22Rv1 (cell line): ENCODE data around the gene NT5DC3.

ENCODE experiments used
- H3K27ac ChIP-seq: fragments of 450-650 bp; 2 replicates; pipeline ENCODE4 v1.5.1; 2017
- ZFX ChIP-seq: fragments of 450-650 bp; IDR thresholded peaks from 2 replicates; pipeline ENCODE4 v1.6.1; 2017; ENCODE audit warnings: antibody characterized with exemption, borderline replicate concordance
- TF ChIP-seq, protein P1 (sequence below): fragments of 450-650 bp; IDR thresholded peaks from 2 replicates; pipeline ENCODE4 v1.5.1; 2017; ENCODE audit warnings: mild to moderate bottlenecking

NT5DC3 gene

DNA sequence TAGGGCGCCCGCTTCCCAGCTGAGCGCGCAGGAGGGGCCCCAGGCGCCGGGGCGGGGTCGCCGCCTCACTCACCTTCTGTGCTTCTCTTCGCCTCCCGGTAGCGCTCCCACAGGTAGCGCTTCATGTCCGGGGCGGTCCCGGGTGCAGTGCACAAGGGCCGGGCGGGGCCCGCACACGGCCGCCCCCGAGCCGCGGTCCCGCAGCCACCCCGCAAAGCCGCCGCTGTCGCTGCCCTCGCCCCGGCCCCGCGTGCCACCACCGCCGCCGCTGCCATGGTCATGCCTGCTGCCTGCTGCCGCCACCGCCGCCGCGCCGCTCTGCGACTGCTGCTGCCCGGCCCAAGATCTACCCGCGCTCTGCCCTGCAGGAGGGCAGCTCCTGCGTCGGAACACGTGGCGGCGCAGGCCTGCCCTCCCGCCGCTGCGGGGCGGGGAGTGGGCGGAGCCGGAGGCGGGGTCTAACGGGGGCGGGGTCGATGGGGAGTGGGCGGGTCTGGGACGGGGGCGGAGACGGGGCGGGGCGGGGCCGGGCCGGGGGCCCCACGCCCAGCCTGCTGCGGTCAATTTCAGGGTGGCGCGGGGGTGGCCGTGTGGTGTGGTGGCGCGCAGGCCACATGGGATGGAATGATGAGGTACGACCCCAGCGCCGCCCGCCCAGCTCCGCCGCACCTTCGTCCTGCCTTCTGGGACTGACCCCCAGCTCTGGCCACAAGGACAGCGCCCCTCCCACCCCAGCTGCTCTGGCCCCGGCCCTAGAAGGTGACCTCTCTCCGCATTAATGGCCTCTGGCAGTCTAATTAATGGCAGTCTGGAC, at the start of gene NT5DC3:
Gene NT5DC3 (minus strand): TSS at position 359 of the 814 bp plus-strand sequence. CDS start 78 bp downstream, at position 281.
- peak within 1 kb of the TSS; percentile 73 for H3K27ac ChIP-seq
- TF ChIP-seq, protein P1, sequence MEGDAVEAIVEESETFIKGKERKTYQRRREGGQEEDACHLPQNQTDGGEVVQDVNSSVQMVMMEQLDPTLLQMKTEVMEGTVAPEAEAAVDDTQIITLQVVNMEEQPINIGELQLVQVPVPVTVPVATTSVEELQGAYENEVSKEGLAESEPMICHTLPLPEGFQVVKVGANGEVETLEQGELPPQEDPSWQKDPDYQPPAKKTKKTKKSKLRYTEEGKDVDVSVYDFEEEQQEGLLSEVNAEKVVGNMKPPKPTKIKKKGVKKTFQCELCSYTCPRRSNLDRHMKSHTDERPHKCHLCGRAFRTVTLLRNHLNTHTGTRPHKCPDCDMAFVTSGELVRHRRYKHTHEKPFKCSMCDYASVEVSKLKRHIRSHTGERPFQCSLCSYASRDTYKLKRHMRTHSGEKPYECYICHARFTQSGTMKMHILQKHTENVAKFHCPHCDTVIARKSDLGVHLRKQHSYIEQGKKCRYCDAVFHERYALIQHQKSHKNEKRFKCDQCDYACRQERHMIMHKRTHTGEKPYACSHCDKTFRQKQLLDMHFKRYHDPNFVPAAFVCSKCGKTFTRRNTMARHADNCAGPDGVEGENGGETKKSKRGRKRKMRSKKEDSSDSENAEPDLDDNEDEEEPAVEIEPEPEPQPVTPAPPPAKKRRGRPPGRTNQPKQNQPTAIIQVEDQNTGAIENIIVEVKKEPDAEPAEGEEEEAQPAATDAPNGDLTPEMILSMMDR = peak; percentile 33; the same call in 1 of the 2 replicates
- no peak for TF ChIP-seq ZFX

- no peak for TF ChIP-seq ZFX
- TF ChIP-seq, protein P1 = no peak
- H3K27ac ChIP-seq = no peak overlapping the region
Observed at GRCh38 chr12:103887738-103888137, 46.7 kb upstream of the NT5DC3 start.

- TF ChIP-seq, protein P1 = no peak
- no peak for TF ChIP-seq ZFX
Observed at GRCh38 chr12:103886195-103886797, 45.3 kb upstream of the NT5DC3 start.

DNA sequence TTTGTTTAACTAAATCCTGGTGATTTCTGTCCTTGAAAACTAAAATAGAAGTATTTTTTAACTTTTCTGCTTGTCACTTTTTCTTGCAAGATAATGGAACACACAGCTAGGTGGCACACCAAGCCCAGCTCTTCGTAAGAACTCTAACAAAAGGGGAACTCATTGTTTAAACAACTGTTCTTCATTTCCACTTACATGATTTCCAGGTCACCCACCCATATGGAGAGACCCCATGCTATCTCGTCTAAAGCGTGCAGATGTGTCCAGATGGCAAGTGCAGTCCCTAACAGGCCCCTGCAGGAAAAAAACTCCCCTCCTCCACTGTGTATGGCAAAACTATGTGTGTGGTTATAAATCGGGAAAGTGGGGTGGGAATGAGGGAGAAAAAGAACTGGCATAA, 43.3 kb upstream of the NT5DC3 start:
- H3K27ac ChIP-seq = no peak overlapping the region
- TF ChIP-seq ZFX = no peak
- TF ChIP-seq, protein P1 = peak; percentile 22; the same call in 1 of the 2 replicates

More at GRCh38 chr12:103886195-103886797, 45.3 kb upstream of the NT5DC3 start:
- no peak overlapping the region for H3K27ac ChIP-seq

GRCh38 chr12:103883908-103884307, 42.9 kb upstream of the NT5DC3 start:
- no peak overlapping the region for H3K27ac ChIP-seq
- TF ChIP-seq ZFX = no peak
- TF ChIP-seq, protein P1 = no peak

DNA sequence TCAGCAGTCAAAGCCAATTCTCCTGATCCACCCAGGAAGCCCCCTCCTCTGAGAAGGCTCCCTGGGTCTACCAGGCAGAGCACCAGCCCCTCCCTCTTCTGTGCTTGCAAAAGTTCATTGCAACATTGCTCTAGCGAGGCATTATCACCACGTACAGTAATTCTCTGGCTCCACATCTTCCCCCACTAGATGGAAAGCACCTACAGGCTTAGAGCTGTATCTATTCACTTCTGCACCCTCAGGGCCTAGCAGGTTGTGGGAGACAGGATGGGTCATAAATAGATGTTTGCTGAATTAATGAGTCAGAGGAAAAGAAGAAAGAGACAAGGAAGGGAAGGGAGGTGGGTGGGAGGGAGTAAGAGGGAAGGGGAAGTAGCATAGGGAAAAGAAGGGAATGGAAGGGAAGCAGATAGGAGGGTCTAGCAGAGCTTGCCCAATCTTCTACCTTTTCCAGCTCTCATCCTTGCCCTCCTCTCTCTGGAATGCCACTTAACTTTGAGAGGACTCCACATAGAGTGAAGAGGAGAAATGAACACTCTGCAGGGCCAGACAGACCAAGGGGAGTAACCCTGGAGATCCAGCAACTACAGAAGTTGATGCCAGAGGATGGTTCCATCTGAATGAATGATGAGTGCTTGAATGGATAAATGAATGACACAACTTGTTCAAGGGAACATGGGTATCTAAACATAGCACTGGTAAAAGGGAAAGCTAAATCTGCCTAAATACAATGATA, 42.0 kb upstream of the NT5DC3 start:
- TF ChIP-seq ZFX = no peak
- TF ChIP-seq, protein P1 = no peak

More for the DNA sequence above, 42.0 kb upstream of the NT5DC3 start:
- no peak overlapping the region for H3K27ac ChIP-seq
